ENCODE results near the gene FAM204A. TPM values are rescaled to one million over a fixed set of nuclear protein-coding genes. Genes with fewer than 3 reads are reported as not detected.

FAM204A gene
- total RNA-seq, 2 experiments from 2014 or later, result 63.5 to 64.8 TPM

DNA sequence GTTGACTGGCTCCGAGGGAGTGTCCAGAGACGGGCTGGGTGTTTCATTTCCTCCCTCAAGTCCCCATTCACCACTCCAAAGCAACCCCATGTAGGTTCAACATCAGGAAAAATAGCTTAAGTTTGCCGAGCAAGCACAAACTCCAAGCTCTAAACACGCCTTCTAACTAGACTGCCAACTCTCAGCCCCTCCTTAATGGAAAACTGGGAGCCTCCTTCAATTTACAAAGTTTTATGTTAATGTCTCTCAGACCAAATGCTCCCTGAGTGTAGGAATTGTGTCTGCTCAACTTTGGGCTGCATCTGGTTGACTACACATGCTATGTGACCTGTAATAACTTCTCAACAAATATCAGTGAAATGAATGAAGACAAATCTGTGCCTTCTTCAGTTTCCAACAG, 87.5 kb downstream of the FAM204A start:
- ChIA-PET CTCF (no interaction called here), POLR2A (interaction anchor here (0.5 kb wide), 1 partner anchor 55 kb away, joined by 3 read pairs; no protein-coding TSS in a partner anchor)
- intact Hi-C loops (cut with micrococcal nuclease), result no loop called here
- Mint-ChIP-seq H3K9me3 (no peaks in the 10 kb centered on the region), H3K36me3 (no peaks in the 10 kb centered on the region), H3K4me1 (ENCODE audit: low read depth) (no peaks in the 10 kb centered on the region), H3K27ac (no peak overlapping the region), H3K27me3 (peaks cover 33% of the 10 kb centered on the region), H3K4me3 (no peak overlapping the region)
- DNase-seq, result no peak

GRCh38 chr10:118253397-118253796, 88.7 kb downstream of the FAM204A start:
- DNase-seq, result no peak
- no peak overlapping the region for H3K4me3 Mint-ChIP-seq
- no peaks in the 10 kb centered on the region for H3K4me1 Mint-ChIP-seq (ENCODE audit: low read depth)
- H3K36me3 Mint-ChIP-seq, result no peaks in the 10 kb centered on the region
- H3K27ac Mint-ChIP-seq, result no peak overlapping the region
- H3K9me3 Mint-ChIP-seq, result no peaks in the 10 kb centered on the region
- H3K27me3 Mint-ChIP-seq, result peaks cover 35% of the 10 kb centered on the region
- ChIA-PET CTCF (no interaction called here), POLR2A (no interaction called here)
- intact Hi-C loops (cut with micrococcal nuclease), result no loop called here

- no peak overlapping the region for H3K4me3 Mint-ChIP-seq
- DNase-seq, result no peak
- ChIA-PET CTCF (interaction anchor here (1.5 kb wide), 1 partner anchor 8 kb away, joined by 4 read pairs; no protein-coding TSS in a partner anchor), POLR2A (no interaction called here)
- no peak overlapping the region for H3K27ac Mint-ChIP-seq
- no peaks in the 10 kb centered on the region for H3K9me3 Mint-ChIP-seq
- peaks cover 35% of the 10 kb centered on the region for H3K27me3 Mint-ChIP-seq
- no peaks in the 10 kb centered on the region for H3K4me1 Mint-ChIP-seq (ENCODE audit: low read depth)
- H3K36me3 Mint-ChIP-seq, result no peaks in the 10 kb centered on the region
- intact Hi-C loops (cut with micrococcal nuclease), result no loop called here
Observed at GRCh38 chr10:118251791-118252190, 90.3 kb downstream of the FAM204A start.

- Mint-ChIP-seq H3K4me3 (no peak overlapping the region), H3K27ac (no peak overlapping the region), H3K27me3 (peaks cover 49% of the 10 kb centered on the region), H3K4me1 (ENCODE audit: low read depth) (no peaks in the 10 kb centered on the region), H3K36me3 (no peaks in the 10 kb centered on the region), H3K9me3 (no peaks in the 10 kb centered on the region)
- intact Hi-C loops (cut with micrococcal nuclease), result loop anchor here (10.0 kb wide), 1 partner anchor 1035 kb away; no protein-coding TSS in a partner anchor
- ChIA-PET POLR2A (no interaction called here), CTCF (no interaction called here)
- no peak for DNase-seq
Observed at GRCh38 chr10:118249714-118250113, 92.4 kb downstream of the FAM204A start.

All from activated CD4-positive, alpha-beta memory T cell treated with anti-CD3 and anti-CD28 coated beads for 36 hours (primary cell).